ENCODE data around the gene ELP6.
"Not testable (repeated sequence)": the region's sequence is repeated elsewhere in the genome, so short reads cannot be mapped to it uniquely, and the experiment has no call there.

Gene ELP6

DNA sequence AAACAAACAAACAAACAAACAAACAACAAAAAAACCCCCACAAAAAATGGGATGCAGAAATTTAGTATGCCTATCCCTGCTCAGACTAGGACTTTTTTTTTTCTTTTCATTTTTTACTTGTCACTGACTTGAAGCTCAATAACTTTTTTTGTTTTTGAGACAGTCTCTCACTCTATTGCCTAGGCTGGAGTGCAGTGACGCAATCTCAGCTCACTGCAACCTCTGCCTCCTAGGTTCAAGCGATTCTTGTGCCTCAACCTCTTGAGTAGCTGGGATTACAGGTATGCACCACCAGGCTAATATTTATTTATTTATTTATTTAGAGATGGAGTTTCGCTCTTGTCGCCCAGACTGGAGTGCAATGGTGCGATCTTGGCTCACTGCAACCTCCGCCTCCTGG lies 8.2 kb downstream of the ELP6 start:
- not testable (repeated sequence) for DNase-seq

DNA sequence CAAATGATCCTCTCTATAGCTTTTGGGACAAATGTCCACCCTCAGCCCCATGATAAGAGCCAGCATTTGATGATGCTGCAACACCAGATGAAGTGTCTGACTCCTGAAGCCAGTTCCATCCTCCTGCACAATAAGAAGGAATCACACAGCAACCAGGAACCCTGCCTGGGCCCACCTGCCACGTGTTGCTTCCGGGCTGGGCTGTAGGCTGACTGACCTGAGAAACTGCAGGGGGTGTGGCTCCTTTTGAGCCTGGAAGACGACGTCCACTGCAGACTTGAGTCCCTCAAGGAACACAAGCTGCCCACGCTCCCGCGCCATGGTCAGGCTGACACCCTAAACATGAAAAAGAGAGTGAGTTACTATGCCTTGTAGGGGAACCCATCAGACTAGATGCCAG lies 9.4 kb downstream of the ELP6 start:
- DNase-seq, result no peak

DNA sequence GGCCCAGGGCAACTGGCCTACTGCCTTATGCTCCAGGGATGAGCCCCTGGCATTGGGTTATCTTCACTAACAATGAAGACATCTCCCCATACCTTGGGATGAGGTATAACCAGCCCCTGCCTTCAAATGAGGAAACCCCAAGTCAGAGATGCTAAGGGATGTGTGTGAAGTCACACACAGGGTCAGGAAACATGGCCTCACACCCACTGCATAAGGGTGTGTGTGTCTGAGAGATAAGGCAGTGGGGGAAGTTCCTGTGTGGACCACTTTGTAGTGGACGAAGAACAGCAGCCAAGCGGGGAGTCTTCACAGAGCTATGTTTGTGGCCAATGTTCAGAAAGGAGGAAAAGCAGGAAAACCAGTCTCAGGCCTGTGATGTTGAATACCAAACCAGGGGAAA lies 10.5 kb downstream of the ELP6 start:
- no peak for DNase-seq

DNA sequence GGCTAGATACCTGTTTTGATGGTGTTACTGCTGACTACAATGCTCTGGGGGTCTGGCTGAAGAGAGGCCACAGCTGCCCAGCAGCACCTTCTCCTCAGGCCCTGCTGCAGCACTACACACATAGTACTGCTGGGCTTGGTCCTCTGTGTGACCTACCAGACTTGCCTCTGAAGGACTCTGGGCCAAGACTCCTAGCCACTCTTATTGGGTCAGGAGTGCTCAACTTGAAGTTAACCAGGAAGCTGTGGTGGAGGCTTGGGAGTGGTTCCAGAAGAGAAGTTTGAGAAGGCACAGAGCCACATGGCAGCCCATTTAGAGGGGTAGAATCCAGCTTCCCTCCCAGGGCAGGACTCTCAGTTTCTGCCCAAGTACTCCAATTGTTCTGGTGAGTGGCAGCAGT lies 16.6 kb downstream of the ELP6 start:
- DNase-seq, result no peak

DNA sequence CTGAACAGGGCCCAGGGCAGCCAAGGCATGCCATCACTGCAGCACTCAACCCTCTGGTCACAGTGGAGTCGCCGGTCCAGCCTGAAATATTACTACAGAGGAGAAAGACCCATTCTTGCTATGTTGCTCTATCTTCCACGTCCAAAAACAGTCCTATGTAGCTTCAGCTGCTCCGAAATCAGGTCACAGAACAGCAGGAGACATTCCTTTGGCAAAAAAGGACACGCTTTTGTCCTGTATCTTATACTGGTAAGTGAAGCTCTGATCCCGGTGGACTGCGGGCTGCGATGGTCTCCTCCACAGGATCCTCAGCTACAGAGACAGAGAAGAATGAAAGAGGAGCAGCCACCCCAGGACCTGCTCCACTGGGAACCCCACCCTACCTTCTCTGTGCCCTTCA lies 17.6 kb downstream of the ELP6 start:
- no peak for DNase-seq

DNA sequence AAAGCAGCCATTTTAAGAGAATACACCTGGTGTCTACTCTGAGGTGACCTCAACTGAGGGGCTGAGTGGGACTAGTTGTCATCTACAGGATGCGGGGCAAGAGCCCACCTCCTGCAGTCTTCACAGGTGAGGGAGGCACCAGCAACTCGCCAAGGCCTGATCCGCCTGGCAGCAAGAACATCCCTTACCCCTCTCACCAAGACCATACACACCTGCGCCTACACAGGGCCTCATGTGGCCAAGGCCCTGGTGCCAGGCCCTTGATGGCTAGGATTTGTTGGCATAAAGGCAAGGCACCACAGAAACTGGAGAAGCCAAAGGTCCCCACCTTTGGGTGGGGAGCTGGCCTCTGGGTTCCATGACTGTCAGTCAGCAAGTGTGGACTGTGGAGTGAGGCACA lies 18.4 kb downstream of the ELP6 start:
- no peak for DNase-seq

DNA sequence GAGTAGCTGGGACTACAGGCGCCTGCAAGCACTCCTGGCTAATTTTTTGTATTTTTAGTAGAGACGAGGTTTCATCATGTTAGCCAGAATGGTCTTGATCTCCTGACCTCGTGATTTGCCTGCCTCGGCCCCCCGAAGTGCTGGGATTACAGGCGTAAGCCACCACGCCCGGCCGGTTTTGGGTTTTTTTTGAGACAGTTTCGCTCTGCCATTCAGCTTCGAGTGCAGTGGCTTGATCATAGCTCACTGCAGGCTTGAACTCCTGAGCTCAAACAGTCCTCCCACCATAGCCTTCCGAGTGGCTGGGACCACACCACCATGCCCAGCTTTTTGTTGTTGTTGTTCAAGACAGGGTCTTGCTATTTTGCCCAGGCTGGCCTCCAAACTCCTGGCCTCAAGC lies 21.7 kb downstream of the ELP6 start:
- DNase-seq, result no peak

DNA sequence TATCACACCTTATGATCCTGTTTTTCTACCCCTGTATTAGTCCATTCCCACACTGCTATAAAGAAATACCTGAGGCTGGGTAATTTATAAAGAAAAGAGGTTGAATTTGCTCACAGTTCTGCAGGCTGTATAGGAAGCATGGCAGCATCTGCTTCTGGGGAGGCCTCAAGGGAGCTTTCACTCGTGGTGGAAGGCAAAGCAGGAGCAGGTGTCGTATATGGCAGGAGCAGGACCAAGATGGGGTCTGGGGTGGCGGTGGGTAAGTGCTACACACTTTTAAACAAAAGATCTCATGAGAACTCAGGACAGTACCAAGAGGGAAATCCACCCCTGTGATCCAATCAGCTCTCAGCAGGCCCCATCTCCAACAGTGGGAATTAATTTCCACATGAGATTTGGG lies 22.3 kb downstream of the ELP6 start:
- no peak for DNase-seq

DNA sequence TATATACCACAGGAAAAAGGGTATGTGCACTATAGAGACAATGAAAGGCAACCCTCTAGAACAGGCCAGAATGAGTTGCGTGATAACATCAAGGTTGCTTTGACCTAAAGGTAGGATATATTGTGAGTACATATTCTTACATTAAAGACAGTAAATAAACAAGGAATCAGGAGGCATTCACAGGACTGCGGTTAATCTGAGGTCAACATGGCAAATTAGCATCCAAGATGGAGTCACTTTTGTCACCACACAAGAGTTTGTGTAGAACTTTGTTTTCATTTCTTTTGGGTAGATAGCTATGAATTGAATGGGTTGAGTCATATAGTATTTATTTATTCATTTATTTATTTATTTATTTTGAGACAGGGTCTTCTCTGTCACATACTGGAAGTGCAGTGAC lies 26.2 kb downstream of the ELP6 start:
- DNase-seq, result no peak

DNA sequence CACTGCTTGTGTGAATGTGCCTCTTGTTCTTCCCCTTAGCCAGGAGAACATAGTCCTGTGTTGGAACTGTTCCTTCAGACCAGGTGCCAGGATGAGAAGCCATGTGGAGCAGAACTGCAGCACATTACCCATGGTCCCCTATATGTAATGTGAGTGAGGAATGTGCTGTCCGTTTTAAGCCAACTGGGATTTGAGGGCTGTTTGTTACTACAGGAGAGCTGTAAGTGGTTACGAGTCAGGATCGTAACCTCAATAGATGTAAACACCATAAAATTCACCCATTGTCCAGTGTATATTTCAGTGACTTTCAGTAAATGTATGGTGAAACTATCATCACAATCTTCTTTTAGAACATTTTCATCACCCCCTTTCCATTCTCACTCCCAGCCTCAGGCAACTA lies 27.7 kb downstream of the ELP6 start:
- DNase-seq, result no peak

DNA sequence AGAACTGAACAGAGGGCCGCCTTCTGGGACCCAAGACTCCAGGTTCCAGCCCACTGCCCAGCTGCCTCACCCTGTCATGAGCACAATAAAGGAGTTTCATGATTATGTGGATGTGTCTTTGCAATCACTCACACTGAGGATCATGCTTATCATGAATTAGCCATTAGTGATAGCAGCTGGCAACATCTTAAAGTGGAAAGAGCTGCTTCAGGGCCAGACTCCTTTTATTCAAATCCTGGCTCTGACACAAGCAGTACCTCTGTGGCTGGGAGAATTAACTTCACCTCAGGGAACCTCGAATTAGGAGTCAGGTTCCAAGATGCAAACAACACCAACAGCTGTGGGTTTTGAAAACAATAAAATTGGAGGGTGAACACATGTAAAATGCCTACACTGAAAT lies 31.1 kb downstream of the ELP6 start:
- no peak for DNase-seq

DNA sequence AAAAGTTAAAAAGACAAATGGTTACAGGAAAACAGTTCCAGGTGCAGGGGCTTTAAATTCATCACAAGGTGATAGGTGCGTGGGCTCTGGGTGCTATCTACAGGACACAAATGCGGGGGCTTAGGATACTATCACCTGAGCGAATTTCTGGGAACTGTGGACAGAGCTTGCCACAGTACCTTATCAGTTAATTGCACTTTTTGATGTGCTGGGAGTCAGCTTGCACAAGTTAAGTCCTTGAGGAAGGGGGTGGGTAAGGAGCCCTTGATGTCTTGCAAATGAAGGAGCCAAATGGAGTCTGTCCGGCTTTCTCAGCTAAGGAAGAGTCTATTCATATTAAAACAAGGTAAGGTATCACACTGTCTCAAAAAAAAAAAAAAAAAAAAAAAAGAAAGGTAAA lies 31.7 kb downstream of the ELP6 start:
- not testable (repeated sequence) for DNase-seq

DNA sequence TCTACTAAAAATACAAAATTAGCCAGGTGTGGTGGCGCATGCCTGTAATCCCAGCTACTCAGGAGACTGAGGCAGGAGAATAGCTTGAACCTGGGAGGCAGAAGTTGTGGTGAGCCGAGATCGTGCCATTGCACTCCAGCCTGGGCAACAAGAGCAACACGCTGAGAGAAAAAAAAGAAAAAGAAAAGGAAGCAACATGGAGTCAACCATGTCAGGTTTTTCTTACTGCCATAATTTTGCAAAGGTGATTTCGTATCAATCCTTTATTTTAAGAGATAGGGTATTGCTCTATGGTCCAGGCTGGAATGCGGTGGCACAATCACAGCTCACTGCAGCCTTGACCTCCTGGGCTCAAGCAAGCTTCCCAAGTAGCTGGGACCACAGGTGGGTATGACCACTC lies 33.2 kb downstream of the ELP6 start:
- DNase-seq, result not testable (repeated sequence)

DNA sequence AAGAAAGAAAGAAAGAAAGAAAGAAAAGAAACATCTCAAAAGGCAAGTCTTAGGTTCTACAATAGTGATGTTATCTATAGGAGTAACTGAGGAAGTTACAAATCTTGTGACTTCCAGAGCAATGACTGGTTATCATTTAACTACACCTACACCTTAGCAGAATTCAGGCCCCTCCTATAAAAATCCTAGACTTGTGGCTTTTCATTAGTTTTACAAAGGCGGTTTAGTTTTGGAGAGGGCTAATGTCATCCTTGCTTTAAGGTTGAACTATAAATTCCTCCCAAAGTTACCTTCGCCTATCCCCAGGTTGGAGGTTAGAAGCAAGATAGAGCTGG lies 33.7 kb downstream of the ELP6 start:
- DNase-seq, result no peak

DNA sequence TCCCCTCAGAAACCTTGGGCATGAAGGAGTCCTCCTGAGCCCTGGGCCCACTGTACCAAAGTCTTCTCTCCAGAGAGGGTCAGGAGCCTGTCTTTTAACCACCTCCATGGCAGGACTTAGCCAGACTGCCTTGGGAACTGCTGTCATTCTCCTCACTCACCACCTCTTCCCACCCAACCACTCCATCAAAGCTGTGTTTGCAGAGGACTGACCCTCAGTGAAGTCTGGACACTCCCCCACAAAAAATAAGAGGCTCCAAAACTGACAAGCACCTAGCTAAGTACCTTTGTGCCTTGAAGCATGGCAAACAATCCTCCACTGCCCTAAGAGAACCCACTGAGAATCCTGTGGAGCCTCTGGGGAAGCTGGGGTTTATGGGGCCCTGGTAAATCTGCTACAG lies 35.5 kb downstream of the ELP6 start:
- no peak for DNase-seq

DNA sequence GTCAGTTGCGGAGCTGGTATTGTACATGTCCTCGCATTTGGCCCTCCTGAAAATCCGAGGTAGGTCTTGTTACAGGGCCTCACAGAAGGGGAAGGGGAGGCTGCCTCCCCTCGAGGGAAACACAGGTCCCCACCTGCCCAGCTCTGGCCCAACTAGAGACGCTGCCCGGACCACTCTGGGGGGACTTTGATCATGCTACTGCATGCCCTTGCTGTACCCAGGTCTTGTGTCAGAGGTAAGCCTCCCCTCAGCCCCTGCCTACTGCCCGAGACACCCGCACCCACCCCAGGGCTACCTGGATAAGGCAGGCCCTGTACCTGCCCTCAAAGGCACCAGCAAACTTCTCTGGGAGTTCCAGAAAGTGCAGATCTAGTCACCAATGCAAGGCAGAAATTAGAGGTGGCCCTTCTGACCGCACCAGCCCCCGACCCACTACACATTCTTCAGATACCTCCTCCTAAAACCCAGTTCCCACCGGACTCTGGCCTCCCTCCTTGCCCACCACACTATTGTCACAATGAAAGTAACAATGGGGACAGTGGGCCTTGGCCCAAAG lies 36.8 kb downstream of the ELP6 start:
- no peak for DNase-seq

DNA sequence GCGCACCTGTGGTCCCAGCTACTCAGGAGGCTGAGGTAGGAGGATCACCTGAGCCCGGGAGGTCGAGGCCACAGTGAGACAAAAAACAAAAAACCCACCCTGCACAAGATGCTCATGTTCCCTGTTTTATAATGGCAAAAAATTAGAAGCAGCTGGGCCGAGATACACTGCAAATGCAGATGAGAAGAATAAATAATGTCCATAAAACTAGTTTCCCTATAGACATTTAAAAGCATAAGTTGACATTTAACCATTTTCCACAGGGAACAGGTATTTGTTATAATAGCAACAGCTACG lies 37.2 kb downstream of the ELP6 start:
- DNase-seq, result no peak

DNA sequence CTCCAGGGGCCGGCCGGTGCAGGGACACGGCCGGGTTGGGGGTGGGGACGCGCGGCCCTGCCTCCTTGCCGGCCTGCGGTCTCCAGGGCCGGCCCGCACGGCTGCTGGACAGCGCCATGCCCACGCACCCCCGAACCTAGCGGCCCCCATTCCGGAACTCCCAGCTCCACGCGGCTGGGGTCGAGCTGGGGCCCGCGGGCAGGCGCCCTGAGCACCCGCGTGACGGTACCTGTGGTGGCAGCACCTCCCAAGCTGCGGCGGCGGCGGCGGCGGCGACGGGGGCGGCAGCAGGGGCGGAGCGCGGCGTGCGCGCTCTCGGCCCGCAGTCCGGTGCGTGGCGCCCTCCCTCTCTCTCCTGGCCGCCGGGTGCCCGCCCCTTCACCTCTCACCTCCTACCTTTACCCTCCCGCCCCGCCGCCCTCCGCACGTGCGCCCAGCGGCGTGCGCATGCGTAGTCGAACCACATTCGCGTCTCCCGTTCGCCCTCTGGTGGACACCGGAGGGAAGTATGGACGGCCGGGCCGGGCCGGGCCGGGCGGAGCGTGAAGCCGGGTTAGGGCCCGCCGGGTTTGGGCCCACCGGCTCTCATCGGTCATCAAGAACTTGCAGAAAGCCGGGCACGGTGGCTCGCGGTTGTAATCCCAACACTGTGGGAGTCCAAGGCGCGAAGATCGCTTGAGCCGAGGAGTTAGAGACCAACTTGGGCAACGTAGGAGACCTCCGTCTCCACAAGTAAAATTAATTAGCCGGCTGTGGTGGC lies 37.8 kb downstream of the ELP6 start, which contains the start of gene SCAP:
Gene SCAP (minus strand): TSS at position 372 of the 760 bp plus-strand sequence. CDS start 32,948 bp downstream, outside the sequence.
- peak; percentile 53 for DNase-seq

DNA sequence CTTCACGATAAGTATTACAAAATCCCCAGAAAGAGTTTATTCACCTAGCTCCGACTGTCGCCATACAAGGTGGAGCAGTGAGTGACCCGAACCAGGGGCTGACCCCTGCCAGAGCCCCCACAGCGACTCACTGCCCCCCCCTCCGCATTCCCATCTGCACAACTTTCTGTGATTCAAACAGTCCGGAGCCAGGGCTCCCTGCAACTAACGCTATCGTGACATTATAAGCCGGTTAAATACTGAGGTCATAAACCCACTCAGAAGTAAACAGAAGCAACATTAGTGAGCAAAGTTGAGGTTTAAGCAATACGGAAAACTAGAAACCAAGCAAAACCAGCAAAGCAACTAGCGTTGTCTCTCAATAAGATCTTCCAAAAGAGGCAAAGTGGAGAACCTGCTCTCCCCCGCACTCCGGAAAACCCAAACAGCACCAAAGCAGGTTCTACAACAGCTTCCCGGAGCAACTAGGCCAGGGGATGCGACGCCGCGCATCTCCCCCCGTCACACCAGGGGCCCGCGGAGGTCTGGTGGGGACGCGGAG lies 38.4 kb downstream of the ELP6 start:
- no peak for DNase-seq

DNA sequence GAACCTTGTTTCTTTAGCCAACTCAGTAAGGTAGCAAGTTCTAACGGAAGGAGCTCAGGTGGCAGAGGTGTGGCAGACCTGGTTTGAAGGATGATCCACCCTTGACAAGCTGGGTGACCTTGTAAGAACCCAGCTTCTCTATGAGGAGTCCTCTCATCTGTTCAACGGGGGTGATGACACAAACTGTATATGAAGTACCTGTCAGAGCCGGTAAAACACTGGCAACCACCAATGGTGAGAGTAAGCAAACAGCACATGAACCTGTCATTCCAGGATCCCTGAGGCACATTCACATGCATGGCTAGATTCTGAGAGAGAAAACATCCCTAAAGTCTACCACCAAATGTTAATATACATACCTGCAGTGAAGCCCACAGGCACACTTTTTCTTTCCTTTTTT lies 40.1 kb downstream of the ELP6 start:
- no peak for DNase-seq

DNA sequence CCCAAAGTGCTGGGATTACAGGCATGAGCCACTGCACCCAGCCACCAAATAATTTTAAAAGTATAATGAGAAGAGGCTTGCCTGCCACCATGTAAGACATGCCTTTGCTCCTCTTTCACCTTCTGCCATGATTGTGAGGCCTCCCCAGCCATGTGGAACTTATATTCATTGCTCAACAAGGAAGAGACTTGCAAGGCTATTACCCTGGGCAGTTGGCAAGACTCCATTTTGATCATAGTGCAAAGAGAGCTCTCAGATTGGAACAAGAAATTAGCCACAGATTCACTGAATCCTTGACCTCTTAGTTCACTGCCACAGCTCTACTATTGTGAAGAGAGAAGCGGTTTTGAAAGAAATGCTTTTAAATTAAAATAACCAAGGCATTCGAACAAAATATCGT lies 43.9 kb downstream of the ELP6 start:
- no peak for DNase-seq

DNA sequence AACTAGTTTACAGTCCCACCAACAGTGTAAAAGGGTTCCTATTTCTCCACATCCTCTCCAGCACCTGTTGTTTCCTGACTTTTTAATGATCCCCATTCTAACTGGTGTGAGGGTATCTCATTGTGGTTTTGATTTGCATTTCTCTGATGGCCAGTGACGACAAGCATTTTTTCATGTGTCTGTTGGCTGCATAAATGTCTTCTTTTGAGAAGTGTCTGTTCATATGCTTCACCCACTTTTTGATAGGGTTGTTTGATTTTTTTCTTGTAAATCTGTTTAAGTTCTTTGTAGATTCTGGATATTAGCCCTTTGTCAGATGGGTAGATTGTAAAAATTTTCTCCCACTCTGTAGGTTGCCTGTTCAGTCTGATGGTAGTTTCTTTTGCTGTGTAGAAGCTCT lies 45.2 kb downstream of the ELP6 start:
- DNase-seq, result not testable (repeated sequence)

DNA sequence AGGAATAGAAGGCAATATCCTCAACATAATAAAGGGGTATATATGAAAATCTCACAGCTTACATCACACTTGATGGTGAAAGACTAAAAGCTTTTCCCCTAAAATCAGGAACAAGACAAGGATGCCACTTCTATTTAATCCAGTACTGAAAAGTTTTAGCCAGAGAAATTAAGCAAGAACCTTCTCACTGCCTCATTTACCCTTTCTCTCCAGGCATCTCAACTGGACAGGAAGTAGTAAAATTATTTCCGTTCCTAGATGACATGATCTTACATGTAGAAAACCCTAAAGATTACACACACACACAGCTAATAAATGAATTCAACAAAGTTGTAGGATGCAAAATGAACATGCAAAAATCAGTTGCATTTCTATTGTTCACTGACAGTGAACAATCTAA lies 48.9 kb downstream of the ELP6 start:
- no peak for DNase-seq

DNA sequence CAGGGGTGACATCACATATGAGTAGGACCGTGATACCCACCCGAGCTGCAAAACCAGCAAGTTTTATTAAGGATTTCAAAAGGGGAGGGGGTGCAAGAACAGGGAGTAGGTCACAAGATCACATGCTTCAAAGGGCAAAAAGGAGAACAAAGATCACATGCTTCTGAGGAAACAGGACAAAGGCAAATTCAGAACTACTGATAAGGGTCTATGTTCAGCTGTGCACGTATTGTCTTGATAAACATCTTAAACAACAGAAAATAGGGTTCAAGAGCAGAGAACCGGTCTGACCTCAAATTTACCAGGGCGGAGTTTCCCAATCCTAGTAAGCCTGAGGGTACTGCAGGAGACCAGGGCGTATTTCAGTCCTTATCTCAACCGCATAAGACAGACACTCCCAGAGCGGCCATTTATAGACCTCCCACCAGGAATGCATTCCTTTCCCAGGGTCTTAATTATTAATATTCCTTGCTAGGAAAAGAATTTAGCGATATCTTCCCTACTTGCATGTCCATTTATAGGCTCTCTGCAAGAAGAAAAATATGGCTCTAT lies 53.9 kb downstream of the ELP6 start:
- not testable (repeated sequence) for DNase-seq

DNA sequence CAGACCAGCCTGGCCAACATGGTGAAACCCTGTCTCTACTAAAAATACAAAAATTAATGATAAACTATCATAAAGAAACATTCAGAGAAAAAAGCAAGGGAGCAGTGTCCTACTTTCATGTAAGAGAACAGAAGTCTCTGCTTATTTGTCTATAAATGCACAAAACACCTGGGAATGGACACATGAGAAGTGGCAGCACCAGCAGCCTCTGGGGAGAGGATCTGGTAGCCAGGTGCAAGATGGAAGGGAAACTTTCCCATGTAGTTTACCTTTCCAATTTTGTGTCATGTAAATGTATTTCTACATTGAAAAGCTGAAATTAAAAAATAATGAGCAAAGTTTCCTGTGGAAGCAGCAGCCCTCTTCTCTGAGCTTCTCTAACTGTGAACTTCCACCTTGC lies 56.5 kb downstream of the ELP6 start:
- DNase-seq, result no peak

All from DMS79 treated with DMSO at 0.1 percent for 48 hours (cell line).